Measurements from ENCODE around the gene GARIN1A.
"Not testable (repeated sequence)": the region's sequence is repeated elsewhere in the genome, so short reads cannot be mapped to it uniquely, and the experiment has no call there.

- not testable (repeated sequence) for TF ChIP-seq POLR2A (IDR thresholded peaks at IDR 0.05; ENCODE audit: low read length); GATA1 (IDR thresholded peaks at IDR 0.05; ENCODE audit: low read depth, low read length)
Measured at GRCh38 chr7:128633915-128634314, 38.2 kb upstream of the GARIN1A start.

Data from erythroblast (primary cell).